ENCODE results near the gene ARHGEF12. TPM values are rescaled to one million over a fixed set of nuclear protein-coding genes. Genes with fewer than 3 reads are reported as not detected.

Gene ARHGEF12
- total RNA-seq, 2 experiments from 2014 or later, result 9.6 to 10.2 TPM

DNA sequence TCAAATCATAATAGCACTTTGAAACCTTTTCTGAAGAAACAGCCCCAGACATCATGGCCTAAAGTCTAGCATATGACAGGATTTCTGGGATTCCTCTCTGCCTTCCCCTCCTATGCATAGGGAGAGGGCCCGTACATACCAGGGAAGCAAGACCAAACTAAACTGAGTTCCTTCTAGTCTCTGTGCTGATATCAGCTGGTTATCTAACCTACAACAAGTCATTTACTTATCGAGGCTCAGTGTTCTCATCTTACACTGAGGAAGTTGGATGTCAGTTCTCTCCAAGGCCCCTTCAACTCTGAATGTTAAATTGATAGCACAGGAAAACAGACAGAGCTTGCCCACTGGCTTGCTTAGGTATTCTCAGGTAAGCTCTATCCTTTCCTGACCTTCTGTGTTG lies 158.4 kb downstream of the ARHGEF12 start:
- no peak for DNase-seq
- CTCF ChIA-PET, result no interaction called here

GRCh38 chr11:120499088-120499487 lies 162.9 kb downstream of the ARHGEF12 start:
- ATAC-seq (no peak), DNase-seq (no peak)
- no peaks in the 10 kb centered on the region for H3K9me3 Mint-ChIP-seq
- H3K4me3 Mint-ChIP-seq, result no peak overlapping the region
- intact Hi-C loops (cut with micrococcal nuclease), result no loop called here
- no peaks in the 10 kb centered on the region for H3K36me3 Mint-ChIP-seq (ENCODE audit: low read depth)
- ChIA-PET POLR2A (no interaction called here), CTCF (interaction anchor here (1.1 kb wide), 2 partner anchors 11 to 12 kb away, joined by 3 to 6 read pairs; partner anchors contain the start of gene GRIK4)
- H3K27me3 Mint-ChIP-seq, result peaks cover 21% of the 10 kb centered on the region
- no peaks in the 10 kb centered on the region for H3K4me1 Mint-ChIP-seq (ENCODE audit: low read depth)
- H3K27ac Mint-ChIP-seq, result no peak overlapping the region
- TF ChIP-seq, protein P1, sequence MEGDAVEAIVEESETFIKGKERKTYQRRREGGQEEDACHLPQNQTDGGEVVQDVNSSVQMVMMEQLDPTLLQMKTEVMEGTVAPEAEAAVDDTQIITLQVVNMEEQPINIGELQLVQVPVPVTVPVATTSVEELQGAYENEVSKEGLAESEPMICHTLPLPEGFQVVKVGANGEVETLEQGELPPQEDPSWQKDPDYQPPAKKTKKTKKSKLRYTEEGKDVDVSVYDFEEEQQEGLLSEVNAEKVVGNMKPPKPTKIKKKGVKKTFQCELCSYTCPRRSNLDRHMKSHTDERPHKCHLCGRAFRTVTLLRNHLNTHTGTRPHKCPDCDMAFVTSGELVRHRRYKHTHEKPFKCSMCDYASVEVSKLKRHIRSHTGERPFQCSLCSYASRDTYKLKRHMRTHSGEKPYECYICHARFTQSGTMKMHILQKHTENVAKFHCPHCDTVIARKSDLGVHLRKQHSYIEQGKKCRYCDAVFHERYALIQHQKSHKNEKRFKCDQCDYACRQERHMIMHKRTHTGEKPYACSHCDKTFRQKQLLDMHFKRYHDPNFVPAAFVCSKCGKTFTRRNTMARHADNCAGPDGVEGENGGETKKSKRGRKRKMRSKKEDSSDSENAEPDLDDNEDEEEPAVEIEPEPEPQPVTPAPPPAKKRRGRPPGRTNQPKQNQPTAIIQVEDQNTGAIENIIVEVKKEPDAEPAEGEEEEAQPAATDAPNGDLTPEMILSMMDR (IDR thresholded peaks at IDR 0.05), result no peak

More for the DNA sequence above, 158.4 kb downstream of the ARHGEF12 start:
- Mint-ChIP-seq H3K27me3 (peaks cover 8% of the 10 kb centered on the region), H3K4me1 (ENCODE audit: low read depth) (no peaks in the 10 kb centered on the region), H3K36me3 (ENCODE audit: low read depth) (no peaks in the 10 kb centered on the region), H3K27ac (no peak overlapping the region), H3K9me3 (no peaks in the 10 kb centered on the region), H3K4me3 (no peak overlapping the region)
- POLR2A ChIA-PET, result no interaction called here
- ATAC-seq, result no peak
- TF ChIP-seq, protein P1 (IDR thresholded peaks at IDR 0.05), result no peak
- intact Hi-C loops (cut with micrococcal nuclease), result no loop called here

DNA sequence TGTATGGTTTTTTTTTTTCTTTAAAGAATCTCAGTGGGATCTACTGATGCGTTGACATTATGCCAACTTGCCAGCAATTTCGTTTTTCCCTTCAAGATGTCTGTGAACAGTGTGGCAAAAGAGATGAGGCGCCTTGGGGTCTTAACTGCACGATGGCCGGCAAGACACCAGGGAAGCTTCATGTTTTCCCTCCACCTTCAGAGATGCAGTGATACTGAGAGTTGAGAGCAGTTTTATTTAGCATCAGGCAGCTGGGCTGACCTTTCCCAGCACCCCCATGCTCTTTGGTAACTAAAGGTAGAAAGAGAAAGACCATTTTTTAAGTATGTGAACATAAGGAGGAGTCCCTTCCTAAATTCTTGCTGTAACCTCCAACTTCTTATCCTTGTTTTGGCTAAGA lies 163.6 kb downstream of the ARHGEF12 start:
- ChIA-PET CTCF (interaction anchor here (1.0 to 1.1 kb wide), 3 partner anchors 10 to 185 kb away, joined by 3 to 6 read pairs (median 3); partner anchors contain the start of gene GRIK4), POLR2A (no interaction called here)
- Mint-ChIP-seq H3K27me3 (peaks cover 23% of the 10 kb centered on the region), H3K9me3 (no peaks in the 10 kb centered on the region), H3K4me1 (ENCODE audit: low read depth) (no peaks in the 10 kb centered on the region), H3K27ac (no peak overlapping the region), H3K36me3 (ENCODE audit: low read depth) (no peaks in the 10 kb centered on the region), H3K4me3 (no peak overlapping the region)
- intact Hi-C loops (cut with micrococcal nuclease), result no loop called here
- TF ChIP-seq, protein P1 (IDR thresholded peaks at IDR 0.05), result no peak
- no peak for ATAC-seq
- no peak for DNase-seq

- POLR2A ChIA-PET, result interaction anchor here (0.8 kb wide), 1 partner anchor 63 kb away, joined by 3 read pairs; no protein-coding TSS in a partner anchor
- Mint-ChIP-seq H3K36me3 (ENCODE audit: low read depth) (no peaks in the 10 kb centered on the region), H3K9me3 (no peaks in the 10 kb centered on the region), H3K4me3 (no peak overlapping the region), H3K27me3 (peaks cover 24% of the 10 kb centered on the region), H3K4me1 (ENCODE audit: low read depth) (no peaks in the 10 kb centered on the region), H3K27ac (no peak overlapping the region)
- TF ChIP-seq, protein P1 (IDR thresholded peaks at IDR 0.05), result no peak
- CTCF ChIA-PET, result interaction anchor here (0.6 to 2.7 kb wide), 3 partner anchors 11 to 184 kb away, joined by 3 to 15 read pairs (median 3); partner anchors contain the start of gene GRIK4
- no peak for DNase-seq
- intact Hi-C loops (cut with micrococcal nuclease), result no loop called here
- ATAC-seq, result no peak
These were observed 164.3 kb downstream of the ARHGEF12 start for GRCh38 chr11:120500414-120501071.

DNA sequence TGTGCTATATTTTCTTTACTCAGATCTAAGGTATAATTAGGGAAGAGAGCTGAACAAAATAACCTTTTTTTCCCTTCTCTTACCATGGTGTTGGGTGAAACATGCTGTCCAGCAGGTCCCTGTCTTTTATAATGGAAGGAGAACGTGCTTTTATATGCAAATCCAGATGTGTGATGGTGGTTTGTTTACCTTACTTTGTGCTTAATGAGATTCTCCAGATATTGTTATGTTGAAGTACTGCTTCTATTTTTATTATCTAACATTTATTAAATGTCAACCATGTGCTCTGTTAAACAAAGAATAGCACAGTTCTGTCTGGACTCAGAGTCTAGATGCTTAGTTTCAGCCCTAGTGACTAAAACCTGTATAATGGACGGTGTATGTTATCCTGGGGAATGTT lies 165.2 kb downstream of the ARHGEF12 start:
- intact Hi-C loops (cut with micrococcal nuclease), result no loop called here
- no peak for DNase-seq
- Mint-ChIP-seq H3K27me3 (peaks cover 31% of the 10 kb centered on the region), H3K4me1 (ENCODE audit: low read depth) (no peaks in the 10 kb centered on the region), H3K36me3 (ENCODE audit: low read depth) (no peaks in the 10 kb centered on the region), H3K9me3 (no peaks in the 10 kb centered on the region), H3K4me3 (no peak overlapping the region), H3K27ac (no peak overlapping the region)
- POLR2A ChIA-PET, result no interaction called here
- CTCF ChIA-PET, result interaction anchor here (2.7 kb wide), 1 partner anchor 10 kb away, joined by 15 read pairs; the partner anchor contains the start of gene GRIK4
- TF ChIP-seq, protein P1 (IDR thresholded peaks at IDR 0.05), result no peak
- no peak for ATAC-seq
